ENCODE measurements around the gene KIAA1210.

Gene KIAA1210

DNA sequence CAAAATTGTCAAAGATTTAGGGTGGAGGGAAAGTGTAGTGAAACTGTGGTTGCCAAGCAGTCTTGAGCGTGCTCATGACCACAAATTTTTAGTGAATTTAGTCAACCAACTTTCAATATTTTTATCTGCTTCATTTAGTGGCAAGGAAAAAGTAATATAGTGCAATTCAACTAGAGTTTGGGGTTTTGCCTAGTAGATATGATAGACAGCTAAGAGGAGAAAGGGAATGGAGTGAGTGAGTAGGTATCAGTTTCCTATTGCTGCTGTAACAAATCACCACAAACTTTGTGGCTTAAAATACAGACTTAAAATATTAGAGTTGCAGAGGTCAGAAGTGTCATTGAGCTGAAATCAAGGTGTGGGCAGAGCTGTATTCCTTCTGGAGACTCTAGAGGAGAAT lies 58.5 kb downstream of the KIAA1210 start:
- TF ChIP-seq TAF1 (IDR thresholded peaks at IDR 0.05; ENCODE audit: low read depth) (no peak), RAD21 (IDR thresholded peaks at IDR 0.05; ENCODE audit: low read depth) (no peak), CREB1 (IDR thresholded peaks at IDR 0.05; ENCODE audit: low read depth) (no peak), FOXM1 (IDR thresholded peaks at IDR 0.05; ENCODE audit: borderline replicate concordance, low read depth) (no peak), TEAD4 (IDR thresholded peaks at IDR 0.05) (no peak), YY1 (IDR thresholded peaks at IDR 0.05; ENCODE audit: low read depth) (no peak), ZBTB7A (IDR thresholded peaks at IDR 0.05; ENCODE audit: low read depth) (no peak)
- TF ChIP-seq, protein P1, sequence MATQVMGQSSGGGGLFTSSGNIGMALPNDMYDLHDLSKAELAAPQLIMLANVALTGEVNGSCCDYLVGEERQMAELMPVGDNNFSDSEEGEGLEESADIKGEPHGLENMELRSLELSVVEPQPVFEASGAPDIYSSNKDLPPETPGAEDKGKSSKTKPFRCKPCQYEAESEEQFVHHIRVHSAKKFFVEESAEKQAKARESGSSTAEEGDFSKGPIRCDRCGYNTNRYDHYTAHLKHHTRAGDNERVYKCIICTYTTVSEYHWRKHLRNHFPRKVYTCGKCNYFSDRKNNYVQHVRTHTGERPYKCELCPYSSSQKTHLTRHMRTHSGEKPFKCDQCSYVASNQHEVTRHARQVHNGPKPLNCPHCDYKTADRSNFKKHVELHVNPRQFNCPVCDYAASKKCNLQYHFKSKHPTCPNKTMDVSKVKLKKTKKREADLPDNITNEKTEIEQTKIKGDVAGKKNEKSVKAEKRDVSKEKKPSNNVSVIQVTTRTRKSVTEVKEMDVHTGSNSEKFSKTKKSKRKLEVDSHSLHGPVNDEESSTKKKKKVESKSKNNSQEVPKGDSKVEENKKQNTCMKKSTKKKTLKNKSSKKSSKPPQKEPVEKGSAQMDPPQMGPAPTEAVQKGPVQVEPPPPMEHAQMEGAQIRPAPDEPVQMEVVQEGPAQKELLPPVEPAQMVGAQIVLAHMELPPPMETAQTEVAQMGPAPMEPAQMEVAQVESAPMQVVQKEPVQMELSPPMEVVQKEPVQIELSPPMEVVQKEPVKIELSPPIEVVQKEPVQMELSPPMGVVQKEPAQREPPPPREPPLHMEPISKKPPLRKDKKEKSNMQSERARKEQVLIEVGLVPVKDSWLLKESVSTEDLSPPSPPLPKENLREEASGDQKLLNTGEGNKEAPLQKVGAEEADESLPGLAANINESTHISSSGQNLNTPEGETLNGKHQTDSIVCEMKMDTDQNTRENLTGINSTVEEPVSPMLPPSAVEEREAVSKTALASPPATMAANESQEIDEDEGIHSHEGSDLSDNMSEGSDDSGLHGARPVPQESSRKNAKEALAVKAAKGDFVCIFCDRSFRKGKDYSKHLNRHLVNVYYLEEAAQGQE (IDR thresholded peaks at IDR 0.05; ENCODE audit: low read depth): no peak

- TF ChIP-seq RAD21 (IDR thresholded peaks at IDR 0.05; ENCODE audit: low read depth): peak; percentile 80
- TF ChIP-seq TCF12 (IDR thresholded peaks at IDR 0.05; ENCODE audit: low read depth): no peak
- TF ChIP-seq YY1 (IDR thresholded peaks at IDR 0.05; ENCODE audit: low read depth): no peak
Measured at GRCh38 chrX:119067023-119067739, 60.4 kb downstream of the KIAA1210 start.

- no peak for TF ChIP-seq ZBTB7A (IDR thresholded peaks at IDR 0.05; ENCODE audit: low read depth)
- no peak for TF ChIP-seq EP300 (IDR thresholded peaks at IDR 0.05; ENCODE audit: borderline replicate concordance)
- no peak for TF ChIP-seq TEAD4 (IDR thresholded peaks at IDR 0.05)
- no peak for TF ChIP-seq RAD21 (IDR thresholded peaks at IDR 0.05; ENCODE audit: low read depth)
- TF ChIP-seq YY1 (IDR thresholded peaks at IDR 0.05; ENCODE audit: low read depth): no peak
- TF ChIP-seq USF1 (IDR thresholded peaks at IDR 0.05): no peak
- TF ChIP-seq CREB1 (IDR thresholded peaks at IDR 0.05; ENCODE audit: low read depth): no peak
- TF ChIP-seq TAF1 (IDR thresholded peaks at IDR 0.05; ENCODE audit: low read depth): no peak
- TF ChIP-seq TCF12 (IDR thresholded peaks at IDR 0.05; ENCODE audit: low read depth): no peak
- TF ChIP-seq EGR1 (IDR thresholded peaks at IDR 0.05): no peak
- TF ChIP-seq NFIC (IDR thresholded peaks at IDR 0.05): no peak
- TF ChIP-seq CEBPB (IDR thresholded peaks at IDR 0.05): no peak
- TF ChIP-seq FOXM1 (IDR thresholded peaks at IDR 0.05; ENCODE audit: borderline replicate concordance, low read depth): no peak
- TF ChIP-seq, protein P1 (IDR thresholded peaks at IDR 0.05; ENCODE audit: low read depth): no peak
- TF ChIP-seq, protein P2, sequence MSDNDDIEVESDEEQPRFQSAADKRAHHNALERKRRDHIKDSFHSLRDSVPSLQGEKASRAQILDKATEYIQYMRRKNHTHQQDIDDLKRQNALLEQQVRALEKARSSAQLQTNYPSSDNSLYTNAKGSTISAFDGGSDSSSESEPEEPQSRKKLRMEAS (IDR thresholded peaks at IDR 0.05): no peak
Measured at GRCh38 chrX:119063428-119063827, 64.2 kb downstream of the KIAA1210 start.

DNA sequence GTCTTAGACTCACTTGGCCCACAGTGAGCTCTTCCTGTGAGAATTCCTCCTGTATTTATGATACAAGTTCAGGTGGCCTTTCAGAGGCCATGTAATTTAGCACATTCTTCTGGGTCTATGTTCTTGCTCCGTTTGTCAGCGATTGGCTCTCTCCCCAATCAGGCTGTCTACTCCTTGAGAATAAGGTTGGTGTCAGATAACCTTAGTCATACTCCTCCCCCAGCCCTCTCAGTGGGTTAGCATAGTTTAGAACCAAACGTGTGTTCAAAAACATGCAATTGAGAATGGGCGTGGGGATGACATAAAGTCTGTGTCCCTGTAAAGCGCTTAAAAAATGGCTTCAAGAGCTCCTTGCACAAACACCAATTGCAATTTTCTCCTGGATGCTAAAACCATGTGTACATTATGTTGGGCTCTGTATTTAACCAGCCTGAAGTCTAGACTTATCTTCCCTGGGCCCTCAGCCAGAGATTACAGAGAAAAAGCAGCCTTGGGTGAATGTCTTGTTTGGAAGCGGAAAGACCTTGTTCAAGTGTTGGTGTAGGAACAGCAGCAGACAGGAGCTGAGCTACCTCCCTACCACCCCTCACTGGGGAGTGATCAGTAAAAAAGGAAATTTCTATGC lies 64.8 kb downstream of the KIAA1210 start:
- TF ChIP-seq ZBTB7A (IDR thresholded peaks at IDR 0.05; ENCODE audit: low read depth): no peak
- TF ChIP-seq YY1 (IDR thresholded peaks at IDR 0.05; ENCODE audit: low read depth): no peak
- TF ChIP-seq CREB1 (IDR thresholded peaks at IDR 0.05; ENCODE audit: low read depth): no peak
- TF ChIP-seq FOXM1 (IDR thresholded peaks at IDR 0.05; ENCODE audit: borderline replicate concordance, low read depth): no peak
- no peak for TF ChIP-seq CEBPB (IDR thresholded peaks at IDR 0.05)
- TF ChIP-seq USF1 (IDR thresholded peaks at IDR 0.05): no peak
- no peak for TF ChIP-seq TCF12 (IDR thresholded peaks at IDR 0.05; ENCODE audit: low read depth)
- no peak; the same call in 1 of the 2 replicates for TF ChIP-seq TEAD4 (IDR thresholded peaks at IDR 0.05)
- TF ChIP-seq, protein P1 (IDR thresholded peaks at IDR 0.05; ENCODE audit: low read depth): no peak
- no peak for TF ChIP-seq EGR1 (IDR thresholded peaks at IDR 0.05)
- TF ChIP-seq RAD21 (IDR thresholded peaks at IDR 0.05; ENCODE audit: low read depth): no peak
- no peak for TF ChIP-seq EP300 (IDR thresholded peaks at IDR 0.05; ENCODE audit: borderline replicate concordance)
